COLO668 (cell line): ENCODE data around the gene GRIA4.
"Not testable (repeated sequence)": the region's sequence is repeated elsewhere in the genome, so short reads cannot be mapped to it uniquely, and the experiment has no call there.

ENCODE experiments used
- DNase-seq: peaks from one replicate; lab custom pipeline; 2025; ENCODE audit not compliant: unreplicated experiment; lab: John Stamatoyannopoulos, UW

GRIA4 gene

GRCh38 chr11:105856954-105857353 lies 247.1 kb downstream of the GRIA4 start:
- no peak for DNase-seq

- no peak for DNase-seq
Measured at GRCh38 chr11:105857728-105858127, 247.9 kb downstream of the GRIA4 start.

GRCh38 chr11:105858841-105859240 lies 249.0 kb downstream of the GRIA4 start:
- DNase-seq: no peak

GRCh38 chr11:105860105-105860504 lies 250.2 kb downstream of the GRIA4 start:
- DNase-seq: no peak

GRCh38 chr11:105861225-105861624 lies 251.4 kb downstream of the GRIA4 start:
- no peak for DNase-seq

GRCh38 chr11:105862736-105863367 lies 253.0 kb downstream of the GRIA4 start:
- DNase-seq: no peak

- DNase-seq: no peak
Measured at GRCh38 chr11:105863523-105863922, 253.7 kb downstream of the GRIA4 start.

GRCh38 chr11:105867742-105868141 lies 257.9 kb downstream of the GRIA4 start:
- no peak for DNase-seq

- DNase-seq: no peak
Measured at GRCh38 chr11:105868762-105869285, 259.0 kb downstream of the GRIA4 start.

- DNase-seq: no peak
Measured at GRCh38 chr11:105870516-105871113, 260.7 kb downstream of the GRIA4 start.

GRCh38 chr11:105878510-105878909 lies 268.6 kb downstream of the GRIA4 start:
- no peak for DNase-seq

- not testable (repeated sequence) for DNase-seq
Measured at GRCh38 chr11:105878927-105879326, 269.1 kb downstream of the GRIA4 start.

GRCh38 chr11:105881027-105881426 lies 271.2 kb downstream of the GRIA4 start:
- DNase-seq: no peak

GRCh38 chr11:105884436-105884835 lies 274.6 kb downstream of the GRIA4 start:
- no peak for DNase-seq

- no peak for DNase-seq
Measured at GRCh38 chr11:105891685-105892084, 281.8 kb downstream of the GRIA4 start.

GRCh38 chr11:105897161-105897560 lies 287.3 kb downstream of the GRIA4 start:
- no peak for DNase-seq

- DNase-seq: no peak
Measured at GRCh38 chr11:105899772-105900171, 289.9 kb downstream of the GRIA4 start.

GRCh38 chr11:105900515-105901035 lies 290.7 kb downstream of the GRIA4 start:
- no peak for DNase-seq

GRCh38 chr11:105903113-105903512 lies 293.2 kb downstream of the GRIA4 start:
- DNase-seq: no peak

GRCh38 chr11:105906517-105906916 lies 296.6 kb downstream of the GRIA4 start:
- no peak for DNase-seq

GRCh38 chr11:105907319-105907718 lies 297.4 kb downstream of the GRIA4 start:
- DNase-seq: no peak

GRCh38 chr11:105910095-105910715 lies 300.3 kb downstream of the GRIA4 start:
- DNase-seq: no peak
